G401 (cell line): ENCODE measurements around the gene SRPRB. TPM values are rescaled to one million over a fixed set of nuclear protein-coding genes. Genes with fewer than 3 reads are reported as not detected.

Source experiments
- DNase-seq: peaks from one replicate; pipeline ENCODE4 v3.0.0-alpha.2; 2015; ENCODE audit warnings: low spot score
- in situ Hi-C: cut with HindIII; loops from 2 replicates; pipeline ENCODE4 v1.10.0; 2016; ENCODE audit warnings: low sequenced_read_pairs, mixed read lengths
- total RNA-seq: library from RNA; depleted of rRNA; stranded (reverse); fragments of >200 nt; shearing (Covaris generic); gene quantifications from 2 replicates; pipeline ENCODE4 v1.2.3, GENCODE V29; 2014; rRNA removed

SRPRB gene
- total RNA-seq, 1 experiment from 2014 or later, result 75.9 TPM

DNA sequence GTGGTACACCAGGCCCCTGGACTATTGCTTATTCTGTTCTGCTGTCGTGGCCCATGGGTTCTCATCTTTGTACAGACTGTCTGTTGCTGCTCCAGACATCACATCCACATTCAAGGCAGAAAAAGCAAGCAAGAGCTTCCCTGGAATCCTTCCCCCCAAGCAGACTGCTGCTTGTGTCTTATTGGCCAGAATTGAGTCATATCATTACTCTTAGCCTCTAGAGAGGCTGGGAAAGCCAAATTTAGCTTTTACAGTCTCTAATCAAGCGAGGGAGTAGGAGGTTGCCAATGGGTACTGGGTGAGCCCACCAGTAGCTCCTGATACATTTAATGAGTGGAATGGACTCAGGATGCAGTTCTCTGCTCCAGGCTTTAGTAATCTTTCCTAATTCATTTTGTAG, 50.7 kb downstream of the SRPRB start:
- in situ Hi-C loops, result no loop called here

DNA sequence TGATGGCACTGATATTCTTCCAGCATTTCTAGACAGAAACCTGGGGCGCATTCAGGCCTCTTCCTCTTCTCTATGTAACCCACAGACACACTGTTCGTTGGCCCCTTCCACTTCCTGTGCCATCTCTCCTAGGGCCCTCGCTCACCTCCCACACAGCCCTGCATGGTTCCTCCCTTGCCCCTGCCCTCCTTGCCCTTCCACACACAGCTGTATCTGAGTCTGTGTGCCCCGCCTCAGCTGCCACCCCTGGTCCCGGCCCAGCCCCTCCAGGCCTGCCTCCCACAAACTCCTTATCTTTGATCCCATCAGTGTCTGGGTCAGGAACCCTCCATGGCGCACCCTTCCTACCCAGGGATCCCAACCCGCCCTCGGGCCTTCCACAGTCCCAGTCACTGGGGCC, 52.2 kb downstream of the SRPRB start:
- in situ Hi-C loops, result no loop called here
- DNase-seq, result no peak

More for the DNA sequence above, 50.7 kb downstream of the SRPRB start:
- no peak for DNase-seq

DNA sequence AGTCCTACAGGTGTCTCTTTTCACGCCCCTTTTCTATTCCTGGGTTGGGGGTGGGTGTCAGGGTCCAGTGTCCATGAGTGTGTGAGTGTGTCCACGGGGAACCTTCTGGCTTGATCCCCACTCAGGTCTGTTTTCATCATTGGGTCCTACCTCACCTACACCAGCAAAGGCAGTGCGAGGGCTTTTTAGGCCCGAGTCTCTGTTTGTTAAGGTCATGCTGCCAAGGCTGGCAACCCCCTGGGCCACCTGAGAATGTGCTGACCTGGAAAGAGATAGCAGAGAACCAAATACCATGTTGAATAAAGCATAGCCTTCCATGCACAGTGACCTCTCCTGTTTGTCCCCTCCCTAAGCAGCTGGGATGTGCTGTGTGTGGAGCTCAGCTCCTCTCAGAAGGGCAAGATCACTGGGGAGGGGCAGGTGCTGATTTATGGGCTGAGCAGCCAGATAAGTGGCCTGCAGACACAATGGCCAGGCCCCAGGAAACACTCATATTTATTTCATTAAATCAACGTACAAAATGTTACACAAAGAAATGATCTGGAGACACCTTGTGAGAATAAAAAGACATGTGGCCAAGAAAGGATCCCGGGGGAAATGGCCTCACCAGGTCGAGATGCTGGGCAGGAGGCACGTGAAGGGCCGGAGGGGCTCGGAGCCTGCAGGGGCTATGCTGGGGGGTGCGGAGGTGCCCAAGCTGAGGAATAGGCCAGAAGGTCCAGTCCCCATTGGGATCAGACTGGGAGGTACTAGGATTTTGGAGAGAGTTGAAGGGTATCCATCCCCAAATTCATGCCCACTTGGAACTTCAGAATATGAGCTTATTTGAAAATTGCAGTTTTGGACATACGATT, 54.0 kb downstream of the SRPRB start:
- no peak for DNase-seq
- in situ Hi-C loops, result no loop called here

DNA sequence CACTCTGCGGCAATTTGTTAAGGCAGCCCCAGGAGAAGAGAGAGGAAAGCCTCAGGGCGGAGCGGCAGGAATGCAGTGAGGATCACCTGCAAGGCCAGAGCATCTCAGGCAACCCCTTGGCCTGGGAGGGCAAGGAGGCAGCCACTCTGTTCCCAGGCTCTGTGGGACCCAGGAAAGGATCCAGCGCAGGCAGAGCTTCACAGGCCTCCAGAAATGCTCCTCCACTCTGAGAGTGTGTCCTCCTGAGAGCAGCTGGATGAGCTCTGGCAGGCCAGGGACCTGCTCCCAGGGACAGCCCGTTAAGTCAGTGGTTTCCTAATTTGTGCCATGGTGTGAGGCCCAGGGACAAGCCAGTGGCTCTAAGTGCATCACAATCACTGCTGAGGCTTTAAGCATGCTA, 54.9 kb downstream of the SRPRB start:
- in situ Hi-C loops, result no loop called here
- DNase-seq, result no peak

DNA sequence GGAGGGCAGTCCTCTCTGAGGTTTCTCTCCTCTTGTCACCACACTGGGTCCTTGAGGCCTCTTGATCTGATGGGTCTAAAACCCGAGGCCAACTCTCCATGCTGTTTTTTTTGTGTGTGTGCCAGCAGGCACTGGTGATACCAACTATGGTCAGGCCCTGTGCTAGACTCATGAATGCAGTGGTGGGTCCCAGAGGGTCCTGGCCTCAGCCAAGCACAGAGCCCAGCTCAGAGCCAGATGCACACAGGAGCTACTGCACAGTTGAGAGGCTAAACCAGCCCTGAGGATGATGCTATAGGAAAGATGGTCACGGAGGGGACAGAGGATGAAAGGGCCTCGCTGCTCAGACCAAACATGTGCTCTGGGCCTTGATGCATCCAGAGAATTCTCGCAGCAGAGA, 56.5 kb downstream of the SRPRB start:
- in situ Hi-C loops, result no loop called here
- no peak for DNase-seq

DNA sequence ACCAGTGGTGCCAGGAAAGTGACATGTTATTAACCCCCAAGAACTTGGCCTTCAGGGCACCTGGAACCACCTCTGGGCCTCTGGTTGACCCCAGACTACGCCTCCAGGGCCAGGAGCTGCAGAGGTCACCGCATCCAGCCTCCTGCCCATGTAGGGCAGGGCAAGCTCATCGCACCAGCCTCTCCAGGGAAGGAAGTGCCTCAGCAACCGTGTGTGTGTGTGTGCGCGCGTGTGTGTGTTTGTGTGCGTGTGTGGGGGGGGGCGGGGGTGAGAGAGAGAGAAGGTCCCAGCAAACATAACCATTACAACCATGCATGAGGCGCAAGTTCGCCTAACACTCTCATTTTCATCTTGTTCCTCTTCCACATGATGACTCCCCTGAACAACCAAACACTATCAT, 58.3 kb downstream of the SRPRB start:
- DNase-seq, result no peak
- in situ Hi-C loops, result no loop called here

DNA sequence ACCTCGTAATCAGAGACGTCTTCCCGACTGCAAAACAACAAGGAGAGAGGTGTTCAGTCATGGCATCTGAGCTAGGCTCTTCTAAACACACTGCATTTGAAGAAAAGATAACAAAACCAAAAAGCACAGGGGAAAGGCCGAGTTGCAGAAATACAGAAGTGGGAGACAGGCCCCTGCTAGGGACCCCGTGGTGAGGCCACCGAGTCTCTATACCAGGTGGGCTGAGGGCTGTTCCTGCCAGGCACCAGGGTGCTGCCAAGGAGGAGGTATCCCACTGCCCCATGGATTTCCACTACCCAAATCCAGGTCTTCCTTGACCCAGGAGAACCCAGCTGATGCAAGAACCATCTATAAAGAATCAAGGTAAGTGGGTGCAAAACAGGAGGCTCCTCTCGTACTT, 59.0 kb downstream of the SRPRB start:
- in situ Hi-C loops, result no loop called here
- no peak for DNase-seq

DNA sequence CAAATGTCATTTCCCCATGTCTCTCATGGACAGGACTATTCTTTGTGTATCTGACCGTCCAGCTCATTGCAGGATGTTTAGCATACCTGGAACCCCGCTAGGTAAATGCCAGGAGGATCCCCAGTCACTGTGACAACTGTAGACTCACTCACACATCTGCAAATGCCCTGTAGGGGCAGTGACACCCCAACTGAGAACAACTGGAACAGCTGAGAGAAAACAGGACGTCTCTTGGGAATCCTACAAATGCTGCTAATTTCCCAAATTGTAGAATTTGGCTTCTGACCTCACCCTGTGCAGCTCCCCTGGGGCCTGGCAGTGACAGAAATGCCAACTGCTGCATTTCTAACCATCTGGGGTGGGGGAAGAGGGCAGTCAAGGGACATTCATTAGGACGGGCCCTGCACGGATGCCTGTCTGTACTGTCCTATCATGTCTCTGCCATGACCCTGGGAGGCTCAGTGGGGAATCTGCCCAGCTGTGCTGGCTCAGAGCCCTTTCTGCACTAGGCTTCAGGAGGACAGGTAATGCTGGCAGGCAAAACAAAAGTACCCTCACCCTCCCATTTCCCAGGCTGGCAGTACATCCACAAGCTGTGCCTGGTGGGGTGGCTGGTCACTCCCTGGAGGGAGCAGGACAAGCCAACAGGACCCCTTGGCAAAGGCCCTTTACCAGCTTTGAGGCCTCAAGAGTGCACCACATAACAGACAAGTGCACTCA, 59.7 kb downstream of the SRPRB start:
- in situ Hi-C loops, result no loop called here
- DNase-seq, result no peak

DNA sequence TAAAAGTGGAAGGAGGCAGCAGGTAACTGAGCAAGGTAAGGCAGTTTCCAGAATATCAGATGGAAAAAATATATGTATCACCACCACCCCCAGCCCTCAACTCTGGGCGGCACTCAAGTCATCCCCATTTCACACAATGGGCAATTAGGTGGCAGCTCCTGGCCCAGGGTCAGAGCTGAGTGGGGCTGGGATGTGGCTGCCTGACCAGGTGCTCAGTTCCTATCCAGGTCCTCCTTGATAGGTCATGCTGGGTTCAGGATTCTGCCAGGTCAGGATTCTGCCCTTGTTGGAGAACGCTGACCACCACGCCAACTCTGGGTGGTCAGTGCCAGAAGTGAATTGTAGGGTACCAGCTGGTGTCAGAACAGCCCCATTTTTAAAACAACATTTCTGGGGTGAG, 60.5 kb downstream of the SRPRB start:
- no peak for DNase-seq
- in situ Hi-C loops, result no loop called here

DNA sequence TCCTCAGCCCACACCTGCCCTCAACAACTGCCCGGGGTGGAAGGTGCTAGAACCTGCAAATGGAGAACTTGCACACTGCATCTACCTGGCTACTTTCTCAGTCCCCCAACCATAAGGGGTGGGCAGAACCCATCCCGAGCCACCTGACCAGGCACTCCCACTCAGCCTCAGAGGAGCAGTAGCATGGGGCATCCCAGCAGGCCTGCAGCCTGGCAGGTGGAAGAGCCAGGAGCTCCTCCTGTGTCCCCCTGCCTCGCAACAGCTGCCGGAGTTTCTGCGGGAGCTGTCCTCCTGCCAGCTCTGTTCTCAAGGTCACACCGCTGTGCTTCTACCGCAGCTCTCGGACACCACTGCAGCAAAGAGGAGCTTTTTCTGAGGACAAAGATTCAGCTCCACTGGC, 62.6 kb downstream of the SRPRB start:
- DNase-seq, result no peak
- in situ Hi-C loops, result no loop called here

DNA sequence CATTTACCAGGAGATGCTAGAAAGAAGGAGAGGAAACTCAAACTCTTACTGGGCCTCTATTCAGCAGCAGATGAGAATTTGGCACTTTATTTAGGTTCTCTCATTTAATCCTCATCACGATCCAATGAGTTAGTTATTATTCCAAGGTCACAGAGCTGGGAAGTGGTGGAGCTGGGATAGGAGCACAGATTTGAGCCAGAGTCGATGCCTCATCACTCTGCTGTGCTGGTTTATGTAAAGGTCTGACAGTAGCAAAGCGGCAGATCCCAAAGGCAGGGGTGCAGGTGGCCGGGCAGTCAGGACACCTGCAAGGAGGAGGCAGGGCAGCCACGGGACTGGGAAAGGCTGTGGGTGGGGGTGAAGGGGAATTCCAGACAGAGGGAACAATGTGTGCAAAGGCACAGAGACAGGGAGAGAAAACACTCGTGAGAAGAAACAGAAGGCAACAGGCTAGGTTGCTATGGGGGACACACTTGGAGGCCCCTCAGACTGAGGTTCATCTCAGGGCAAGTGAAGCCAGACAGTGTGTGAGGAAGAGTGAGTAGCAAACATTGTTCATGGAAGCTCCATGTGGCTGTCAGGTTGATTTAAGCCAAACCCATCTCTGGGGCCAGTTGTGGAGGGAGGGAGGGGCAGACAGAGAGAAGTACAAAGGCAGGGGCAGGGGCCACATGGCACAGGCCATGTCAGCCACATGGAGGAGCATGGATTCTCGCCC, 63.3 kb downstream of the SRPRB start:
- DNase-seq, result no peak
- in situ Hi-C loops, result no loop called here

DNA sequence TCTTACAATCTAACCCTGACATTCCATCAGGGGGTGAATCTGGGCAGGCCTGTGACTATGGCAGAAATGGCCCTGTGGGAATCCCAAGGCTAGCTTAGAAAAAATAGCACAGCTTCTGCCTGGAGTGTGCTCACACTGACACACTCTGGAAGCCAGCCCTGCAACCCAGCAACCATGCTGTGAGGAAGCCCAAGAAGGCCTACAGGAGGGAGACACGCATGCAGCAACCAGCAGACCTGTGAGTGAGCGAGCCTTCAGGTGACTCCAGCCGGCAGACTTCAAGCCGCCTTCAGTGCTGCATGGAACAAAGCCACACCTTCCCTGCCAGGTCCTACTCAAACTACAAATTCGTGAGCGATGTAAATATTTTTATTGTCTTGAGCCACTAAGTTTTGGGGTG, 64.0 kb downstream of the SRPRB start:
- in situ Hi-C loops, result no loop called here
- DNase-seq, result no peak

DNA sequence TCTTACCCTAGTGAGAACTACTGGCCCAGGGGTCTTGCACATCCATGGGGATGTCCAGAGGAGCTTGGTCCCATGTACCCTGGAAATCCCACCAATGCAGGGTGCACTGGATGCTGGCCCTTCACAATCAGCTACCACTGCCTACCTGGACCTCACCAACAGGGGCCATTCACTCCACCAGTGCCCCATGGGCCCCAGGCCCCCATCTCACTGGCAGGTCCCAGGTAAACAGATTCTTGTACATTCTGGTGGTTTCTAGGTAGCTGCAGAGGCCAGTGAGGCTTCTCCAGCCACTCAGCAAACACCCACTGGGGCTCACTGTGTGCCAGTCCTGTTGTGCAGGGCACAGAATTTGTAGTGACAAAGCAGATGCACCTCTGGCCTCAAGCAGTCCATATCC, 65.2 kb downstream of the SRPRB start:
- in situ Hi-C loops, result no loop called here
- no peak for DNase-seq

Other genes starting within 250 kb of the SRPRB start
- 92.7 and 143 TPM in 2 replicates for gene CDV3, start 232.1 kb upstream of the SRPRB start, total RNA-seq
- gene TOPBP1, start 143.9 kb upstream of the SRPRB start, total RNA-seq, result 38.4 and 60.7 TPM in 2 replicates
- gene TF, start 59.4 kb upstream of the SRPRB start, total RNA-seq, result not detected in 2 replicates
- 2.5 and 4.3 TPM in 2 replicates for gene RAB6B, start 90.1 kb downstream of the SRPRB start, total RNA-seq
- gene SLCO2A1, start 224.1 kb downstream of the SRPRB start, total RNA-seq, result not detected in 2 replicates